PC-9 (cell line): Measurements from ENCODE around the gene EXD2. TPM values are rescaled to one million over a fixed set of nuclear protein-coding genes. Genes with fewer than 3 reads are reported as not detected.

Experiments used
- BruUV-seq: library from RNA; stranded (reverse); fragments of 400-500 nt; replicated peaks from 2 replicates; lab custom pipeline; 2021; lab: Mats Ljungman, UMichigan
- CTCF ChIA-PET: fragments of 300-600 bp; sonication (Branson Sonifier 250); formaldehyde crosslinking; loops from one replicate; lab custom pipeline; 2022; ENCODE audit warnings: antibody characterized with exemption; lab: Charles Lee
- POLR2A ChIA-PET: fragments of 300-600 bp; sonication (Branson Sonifier 250); formaldehyde crosslinking; loops from one replicate; lab custom pipeline; 2022; ENCODE audit warnings: antibody characterized with exemption; ENCODE audit not compliant: unreplicated experiment; lab: Charles Lee
- DNase-seq, 2 experiments: peaks; one replicate each; pipeline versions ENCODE4 v3.0.0 to v3.0.0-alpha.2; 2015 to 2022; ENCODE audit warnings: mixed read lengths in 1 of 2
- H2AFZ ChIP-seq: fragments of 200-600 bp; sonication (generic); 2 replicates; pipeline ENCODE4 v1.8.1; 2017; ENCODE audit warnings: antibody characterized with exemption
- H3F3A ChIP-seq: fragments of 200-600 bp; sonication (generic); 2 replicates; pipeline ENCODE4 v1.8.1; 2017; ENCODE audit warnings: antibody characterized with exemption, mild to moderate bottlenecking, low read depth; ENCODE audit not compliant: insufficient read depth
- H3K27ac ChIP-seq: fragments of 200-600 bp; sonication (generic); 2 replicates; pipeline ENCODE4 v1.6.1; 2016; ENCODE audit warnings: mixed run types
- H3K27me3 ChIP-seq: fragments of 200-600 bp; sonication (generic); 2 replicates; pipeline ENCODE4 v1.6.1; 2016; ENCODE audit warnings: low read depth, mixed run types; ENCODE audit not compliant: insufficient read depth
- H3K36me3 ChIP-seq: fragments of 200-600 bp; sonication (generic); 2 replicates; pipeline ENCODE4 v1.6.1; 2016; ENCODE audit warnings: low read depth, mixed run types
- H3K4me1 ChIP-seq: fragments of 200-600 bp; sonication (generic); replicated peaks from 2 replicates; pipeline ENCODE4 v1.6.1; 2016; ENCODE audit warnings: mixed run types; ENCODE audit not compliant: insufficient read depth
- H3K4me2 ChIP-seq: fragments of 200-600 bp; sonication (generic); 2 replicates; pipeline ENCODE4 v1.6.1; 2017; ENCODE audit warnings: mixed run types
- H3K4me3 ChIP-seq: fragments of 200-600 bp; sonication (generic); 2 replicates; pipeline ENCODE4 v1.6.1; 2016; ENCODE audit warnings: mixed run types
- H3K79me2 ChIP-seq: fragments of 200-600 bp; sonication (generic); 2 replicates; pipeline ENCODE4 v1.6.1; 2017; ENCODE audit warnings: low read depth, mixed run types
- H3K9me2 ChIP-seq: fragments of 200-600 bp; sonication (generic); 2 replicates; pipeline ENCODE4 v1.8.1; 2017; ENCODE audit warnings: mild to moderate bottlenecking; ENCODE audit not compliant: insufficient read depth
- H3K9me3 ChIP-seq: fragments of 200-600 bp; sonication (generic); 2 replicates; pipeline ENCODE4 v1.8.1; 2016; ENCODE audit warnings: low read depth; ENCODE audit not compliant: insufficient read depth
- H4K20me1 ChIP-seq: fragments of 200-600 bp; sonication (generic); 2 replicates; pipeline ENCODE4 v1.8.1; 2017; ENCODE audit not compliant: insufficient read depth
- CTCF ChIP-seq: fragments of 200-600 bp; sonication (generic); conservative IDR thresholded peaks from 2 replicates; pipeline ENCODE4 v1.6.1; 2017; ENCODE audit warnings: mixed run types, antibody characterized with exemption, mild to moderate bottlenecking, moderate library complexity
- EZH2 ChIP-seq: fragments of 200-600 bp; sonication (generic); IDR thresholded peaks from 2 replicates; pipeline ENCODE4 v1.8.0; 2017; ENCODE audit warnings: antibody characterized with exemption, low read depth
- intact Hi-C: fragments of 100-400 bp; cut with micrococcal nuclease; formaldehyde crosslinking; loops from one replicate; pipeline ENCODE4 v1.10.0; 2022; ENCODE audit not compliant: unreplicated experiment
- total RNA-seq: library from RNA; stranded (reverse); gene quantifications from 2 replicates; pipeline ENCODE4 v1.2.3, GENCODE V29; 2021

The EXD2 gene
- total RNA-seq, 1 experiment from 2014 or later, result 21.4 TPM

- no TSS peak for BruUV-seq
- no peak for DNase-seq
These were observed 49.4 kb downstream of the EXD2 start for GRCh38 chr14:69240527-69241173.

GRCh38 chr14:69241577-69241976 lies 50.3 kb downstream of the EXD2 start:
- CTCF ChIA-PET, result interaction anchor here (0.6 to 1.5 kb wide), 4 partner anchors 24 to 218 kb away, joined by 3 to 5 read pairs (median 4); no protein-coding TSS in a partner anchor
- no TSS peak for BruUV-seq
- no peak overlapping the region for H3K4me3 ChIP-seq

More at GRCh38 chr14:69240527-69241173, 49.4 kb downstream of the EXD2 start:
- Histone ChIP-seq H2AFZ (no peak overlapping the region), H3K27me3 (no peaks in the 10 kb centered on the region), H3K79me2 (no peaks in the 10 kb centered on the region), H3K36me3 (no peaks in the 10 kb centered on the region), H3K4me1 (no peaks in the 10 kb centered on the region), H3K4me2 (no peak overlapping the region), H3K9me3 (no peaks in the 10 kb centered on the region), H4K20me1 (no peaks in the 10 kb centered on the region), H3K27ac (no peak overlapping the region), H3K9me2 (no peaks in the 10 kb centered on the region), H3F3A (no peaks in the 10 kb centered on the region), H3K4me3 (no peak overlapping the region)
- intact Hi-C loops, result loop anchor here (5.0 kb wide), 1 partner anchor 487 kb away; no protein-coding TSS in a partner anchor
- TF ChIP-seq CTCF (no peak), EZH2 (no peak)
- ChIA-PET POLR2A (no interaction called here), CTCF (interaction anchor here (0.6 kb wide), 1 partner anchor 88 kb away, joined by 4 read pairs; no protein-coding TSS in a partner anchor)

GRCh38 chr14:69242311-69243224 lies 51.3 kb downstream of the EXD2 start:
- Histone ChIP-seq H4K20me1 (no peaks in the 10 kb centered on the region), H3K27me3 (no peaks in the 10 kb centered on the region), H3K79me2 (no peaks in the 10 kb centered on the region), H3K9me2 (no peaks in the 10 kb centered on the region), H3K9me3 (no peaks in the 10 kb centered on the region), H3K4me2 (no peak overlapping the region), H3F3A (no peaks in the 10 kb centered on the region), H3K36me3 (no peaks in the 10 kb centered on the region), H3K4me3 (no peak overlapping the region), H3K4me1 (no peaks in the 10 kb centered on the region), H2AFZ (no peak overlapping the region), H3K27ac (no peak overlapping the region)
- TF ChIP-seq CTCF, result peak; percentile 94
- TF ChIP-seq EZH2, result no peak
- no TSS peak for BruUV-seq
- CTCF ChIA-PET, result interaction anchor here (0.6 to 1.5 kb wide), 8 partner anchors 23 to 1862 kb away, joined by 3 to 6 read pairs (median 3); no protein-coding TSS in a partner anchor
- POLR2A ChIA-PET, result no interaction called here
- DNase-seq, result peak in 1 of 2 experiments; percentile 47
- intact Hi-C loops, result loop anchor here (1.0 to 5.0 kb wide), 5 partner anchors 113 to 1897 kb away; partner anchors contain the start of gene CCDC177

More at GRCh38 chr14:69241577-69241976, 50.3 kb downstream of the EXD2 start:
- no peaks in the 10 kb centered on the region for H3K27me3 ChIP-seq
- no peak overlapping the region for H2AFZ ChIP-seq
- POLR2A ChIA-PET, result no interaction called here
- no peaks in the 10 kb centered on the region for H3K9me2 ChIP-seq
- H3K4me1 ChIP-seq, result no peaks in the 10 kb centered on the region
- no peak overlapping the region for H3K4me2 ChIP-seq
- no peaks in the 10 kb centered on the region for H3K9me3 ChIP-seq
- H3K79me2 ChIP-seq, result no peaks in the 10 kb centered on the region
- H4K20me1 ChIP-seq, result no peaks in the 10 kb centered on the region
- intact Hi-C loops, result loop anchor here (5.0 kb wide), 1 partner anchor 486 kb away; no protein-coding TSS in a partner anchor
- DNase-seq, result no peak
- no peak for TF ChIP-seq EZH2
- H3K27ac ChIP-seq, result no peak overlapping the region
- H3K36me3 ChIP-seq, result no peaks in the 10 kb centered on the region
- H3F3A ChIP-seq, result no peaks in the 10 kb centered on the region
